RPMI7951 (cell line): ENCODE data around the gene RBP7. TPM values are rescaled to one million over a fixed set of nuclear protein-coding genes. Genes with fewer than 3 reads are reported as not detected.

Experiments used
- total RNA-seq: library from RNA; depleted of rRNA; stranded (reverse); fragments of >200 nt; shearing (Covaris generic); gene quantifications from 2 replicates; pipeline ENCODE4 v1.2.3, GENCODE V29; 2014; rRNA removed

Gene RBP7
- total RNA-seq, 1 experiment from 2014 or later, result not detected

Other genes starting within 250 kb of the RBP7 start
- gene CLSTN1, start 173.3 kb upstream of the RBP7 start, total RNA-seq, result 48.3 and 53.6 TPM in 2 replicates
- 30.6 and 37.0 TPM in 2 replicates for gene CTNNBIP1, start 87.0 kb upstream of the RBP7 start, total RNA-seq
- gene LZIC, start 53.8 kb upstream of the RBP7 start, total RNA-seq, result 61.9 and 72.8 TPM in 2 replicates
- gene NMNAT1, start 53.8 kb upstream of the RBP7 start, total RNA-seq, result 7.6 and 17.2 TPM in 2 replicates
- gene UBE4B, start 35.7 kb downstream of the RBP7 start, total RNA-seq, result 29.1 and 33.5 TPM in 2 replicates
- gene KIF1B, start 213.3 kb downstream of the RBP7 start, total RNA-seq, result 11.9 and 12.5 TPM in 2 replicates